ENCODE results near the gene TAC3.
"Not testable (repeated sequence)": the region's sequence is repeated elsewhere in the genome, so short reads cannot be mapped to it uniquely, and the experiment has no call there.

DNA sequence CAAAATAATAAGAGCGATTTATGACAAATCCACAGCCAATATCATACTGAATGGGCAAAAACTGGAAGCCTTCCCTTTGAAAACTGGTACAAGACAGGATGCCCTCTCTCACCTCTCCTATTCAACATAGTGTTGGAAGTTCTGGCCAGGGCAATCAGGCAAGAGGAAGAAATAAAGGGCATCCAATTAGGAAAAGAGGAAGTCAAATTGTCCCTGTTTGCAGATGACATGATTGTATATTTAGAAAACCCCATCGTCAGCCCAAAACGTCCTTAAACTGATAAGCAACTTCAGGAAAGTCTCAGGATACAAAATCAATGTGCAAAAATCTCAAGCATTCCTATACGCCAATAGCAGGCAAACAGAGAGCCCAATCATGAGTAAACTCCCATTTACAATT is 54.1 kb downstream of the TAC3 start:
- TF ChIP-seq POLR2AphosphoS5 (IDR thresholded peaks at IDR 0.05), result not testable (repeated sequence)
- TF ChIP-seq, protein P1, sequence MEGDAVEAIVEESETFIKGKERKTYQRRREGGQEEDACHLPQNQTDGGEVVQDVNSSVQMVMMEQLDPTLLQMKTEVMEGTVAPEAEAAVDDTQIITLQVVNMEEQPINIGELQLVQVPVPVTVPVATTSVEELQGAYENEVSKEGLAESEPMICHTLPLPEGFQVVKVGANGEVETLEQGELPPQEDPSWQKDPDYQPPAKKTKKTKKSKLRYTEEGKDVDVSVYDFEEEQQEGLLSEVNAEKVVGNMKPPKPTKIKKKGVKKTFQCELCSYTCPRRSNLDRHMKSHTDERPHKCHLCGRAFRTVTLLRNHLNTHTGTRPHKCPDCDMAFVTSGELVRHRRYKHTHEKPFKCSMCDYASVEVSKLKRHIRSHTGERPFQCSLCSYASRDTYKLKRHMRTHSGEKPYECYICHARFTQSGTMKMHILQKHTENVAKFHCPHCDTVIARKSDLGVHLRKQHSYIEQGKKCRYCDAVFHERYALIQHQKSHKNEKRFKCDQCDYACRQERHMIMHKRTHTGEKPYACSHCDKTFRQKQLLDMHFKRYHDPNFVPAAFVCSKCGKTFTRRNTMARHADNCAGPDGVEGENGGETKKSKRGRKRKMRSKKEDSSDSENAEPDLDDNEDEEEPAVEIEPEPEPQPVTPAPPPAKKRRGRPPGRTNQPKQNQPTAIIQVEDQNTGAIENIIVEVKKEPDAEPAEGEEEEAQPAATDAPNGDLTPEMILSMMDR (IDR thresholded peaks at IDR 0.05), result not testable (repeated sequence)

Measured in prostate gland (tissue), 2 donors.